Endothelial cell of umbilical vein (primary cell): Measurements from ENCODE around the gene GHRH. TPM values are rescaled to one million over a fixed set of nuclear protein-coding genes. Genes with fewer than 3 reads are reported as not detected.

Experiments
- BruUV-seq: library from RNA; stranded (reverse); fragments of 400-500 nt; replicated peaks from 2 replicates; lab custom pipeline; 2021; lab: Mats Ljungman, UMichigan
- CTCF ChIA-PET: fragments of 300-600, 350-600 bp; sonication (Branson Sonifier 250); formaldehyde crosslinking; loops from one replicate; lab custom pipeline; 2021; ENCODE audit warnings: antibody characterized with exemption, inconsistent platforms; lab: Charles Lee
- POLR2A ChIA-PET: fragments of 300-600, 350-600 bp; sonication (Branson Sonifier 250); formaldehyde crosslinking; loops from one replicate; lab custom pipeline; 2021; ENCODE audit warnings: antibody characterized with exemption, inconsistent platforms; lab: Charles Lee
- DNase-seq: peaks from one replicate; pipeline ENCODE4 v3.0.0-alpha.2; 2011; ENCODE audit warnings: low read depth, low spot score
- FAIRE-seq: peaks from 2 replicates; lab custom pipeline; 2011; peaks lifted over from hg19 to GRCh38; lab: Jason Lieb, UNC
- H2AFZ ChIP-seq: 2 replicates; pipeline ENCODE4 v1.6.0; 2012; ENCODE audit warnings: low read depth, low read length, control low read depth, inconsistent platforms
- H3K27ac ChIP-seq: 2 replicates; pipeline ENCODE4 v1.5.1; 2011; ENCODE audit warnings: low read depth, mild to moderate bottlenecking, control low read depth, low read length, moderate library complexity; ENCODE audit not compliant: insufficient read depth
- H3K27me3 ChIP-seq, 2 experiments: 2 replicates each; pipeline versions ENCODE4 v1.6.0 to v1.6.1; 2011; ENCODE audit warnings: low read length in 2 of 2, mixed read lengths in 1 of 2; ENCODE audit not compliant: control insufficient read depth in 2 of 2, insufficient read depth in 2 of 2
- H3K36me3 ChIP-seq, 2 experiments: 2 replicates in 1 of 2; 3 replicates in 1 of 2; pipeline ENCODE4 v1.5.1; 2011; ENCODE audit warnings: low read length in 2 of 2, mild to moderate bottlenecking in 1 of 2, moderate library complexity in 1 of 2; ENCODE audit not compliant: control insufficient read depth in 2 of 2, insufficient read depth in 2 of 2; ENCODE audit errors: extremely low read depth in 1 of 2
- H3K4me1 ChIP-seq: 3 replicates; pipeline ENCODE4 v1.5.1; 2011; ENCODE audit warnings: mild to moderate bottlenecking, low read length; ENCODE audit not compliant: control insufficient read depth, insufficient read depth; ENCODE audit errors: extremely low read depth
- H3K4me2 ChIP-seq: 2 replicates; pipeline ENCODE4 v1.6.1; 2011; ENCODE audit warnings: low read length, control low read depth, mixed read lengths; ENCODE audit not compliant: insufficient read depth
- H3K4me3 ChIP-seq, 3 experiments: fragments of 200-600 bp in 1 of 3; sonication (generic), shearing (Covaris generic) in 1 of 3; replicated peaks in 1 of 3; 2 replicates each; pipeline ENCODE4 v1.5.1; 2011 to 2016; ENCODE audit warnings: control low read depth in 3 of 3, low read length in 3 of 3, mild to moderate bottlenecking in 2 of 3, inconsistent platforms in 1 of 3, low read depth in 1 of 3, moderate library complexity in 1 of 3; ENCODE audit not compliant: insufficient read depth in 1 of 3
- H3K79me2 ChIP-seq: 2 replicates; pipeline ENCODE4 v1.6.0; 2012; ENCODE audit warnings: low read length, inconsistent platforms; ENCODE audit not compliant: control insufficient read depth, insufficient read depth
- H3K9ac ChIP-seq: replicated peaks from 2 replicates; pipeline ENCODE3; 2011; ENCODE audit warnings: low read length, control low read depth; ENCODE audit not compliant: insufficient read depth; ENCODE audit errors: extremely low read depth
- H3K9me1 ChIP-seq: replicated peaks from 3 replicates; pipeline ENCODE4 v1.6.0; 2011; ENCODE audit warnings: mild to moderate bottlenecking, low read length; ENCODE audit not compliant: control insufficient read depth, insufficient read depth; ENCODE audit errors: extremely low read depth
- H3K9me3 ChIP-seq: replicated peaks from 2 replicates; pipeline ENCODE4 v1.5.1; 2012; ENCODE audit warnings: low read length, inconsistent platforms; ENCODE audit not compliant: control insufficient read depth, insufficient read depth
- H4K20me1 ChIP-seq: replicated peaks from 2 replicates; pipeline ENCODE3; 2011; ENCODE audit warnings: mild to moderate bottlenecking, low read length; ENCODE audit not compliant: control insufficient read depth, insufficient read depth; ENCODE audit errors: extremely low read depth
- CTCF ChIP-seq, 2 donors: IDR thresholded peaks; 1 replicate in 1 of 2; 2 replicates in 1 of 2; pipeline ENCODE4 v1.5.1; 2011; ENCODE audit warnings: low read length in 2 of 2, mild to moderate bottlenecking in 2 of 2, moderate library complexity in 2 of 2, control low read depth in 1 of 2, inconsistent platforms in 1 of 2, low read depth in 1 of 2; ENCODE audit not compliant: insufficient read depth in 1 of 2; ENCODE audit errors: extremely low read depth in 1 of 2
- EZH2 ChIP-seq: IDR thresholded peaks from 2 replicates; pipeline ENCODE4 v1.6.1; 2012; ENCODE audit warnings: borderline replicate concordance, low read depth, mild to moderate bottlenecking, moderate library complexity, low read length, inconsistent platforms; ENCODE audit not compliant: severe bottlenecking
- FOS ChIP-seq: IDR thresholded peaks from 2 replicates; pipeline ENCODE4 v1.6.1; 2011; ENCODE audit warnings: mild to moderate bottlenecking, low read length, moderate library complexity, borderline replicate concordance; ENCODE audit not compliant: insufficient read depth
- POLR2AphosphoS5 ChIP-seq: IDR thresholded peaks from 2 replicates; pipeline ENCODE4 v1.6.1; 2012; ENCODE audit warnings: low read depth, mild to moderate bottlenecking, control low read depth, low read length, moderate library complexity; ENCODE audit not compliant: insufficient read depth
- dilution Hi-C: fragments of 300-500 bp; cut with MboI; formaldehyde crosslinking; loops from one replicate; pipeline ENCODE4 v1.15.0; 2019; ENCODE audit warnings: low sequenced_read_pairs; ENCODE audit not compliant: extremely low pct_ligation_motif_present
- intact Hi-C: fragments of 100-400 bp; cut with micrococcal nuclease; formaldehyde crosslinking; loops from one replicate; pipeline ENCODE4 v1.10.0; 2022
- polyA plus RNA-seq, 4 experiments: library from polyadenylated mRNA; depleted of rRNA in 3 of 4; stranded (reverse) in 3 of 4; unstranded in 1 of 4; fragments of >200 nt; gene quantifications; 2 replicates each; pipeline versions ENCODE4 v1.2.1 to v1.2.3, GENCODE V29; 2011 to 2012; ENCODE audit warnings: missing spikeins in 1 of 4
- total RNA-seq: library from RNA; stranded (reverse); gene quantifications from 2 replicates; pipeline ENCODE4 v1.2.3, GENCODE V29; 2021

Gene GHRH
- total and polyA plus RNA-seq, 2 donors (not counting 3 experiments of a cell fraction or from before 2014, with no cell fraction given): not detected

GRCh38 chr20:37284691-37285161 is 23.1 kb upstream of the GHRH start:
- Histone ChIP-seq H3K79me2 (peaks cover 2% of the 10 kb centered on the region), H3K27ac (no peak overlapping the region), H2AFZ (no peak overlapping the region), H3K36me3 (no peaks in the 10 kb centered on the region), H4K20me1 (no peaks in the 10 kb centered on the region), H3K9ac (no peak overlapping the region), H3K4me2 (no peak overlapping the region), H3K4me3 (no peak overlapping the region), H3K9me3 (no peaks in the 10 kb centered on the region), H3K9me1 (no peaks in the 10 kb centered on the region), H3K27me3 (peaks cover 0 to 10% of the 10 kb centered on the region in 2 experiments), H3K4me1 (no peaks in the 10 kb centered on the region)
- no TSS peak for BruUV-seq
- intact Hi-C loops: no loop called here
- dilution Hi-C loops: no loop called here
- ChIA-PET CTCF (interaction anchor here (0.8 to 1.0 kb wide), 2 partner anchors 8 to 25 kb away, joined by 3 to 4 read pairs; no protein-coding TSS in a partner anchor), POLR2A (no interaction called here)
- TF ChIP-seq POLR2AphosphoS5 (no peak), FOS (no peak)
- FAIRE-seq (no peak), DNase-seq (no peak)

- BruUV-seq: no TSS peak
- Histone ChIP-seq H3K9me3 (no peaks in the 10 kb centered on the region), H3K9ac (no peak overlapping the region), H3K79me2 (no peaks in the 10 kb centered on the region), H3K4me2 (no peak overlapping the region), H3K9me1 (no peaks in the 10 kb centered on the region), H3K4me3 (no peak overlapping the region), H3K4me1 (no peaks in the 10 kb centered on the region), H4K20me1 (no peaks in the 10 kb centered on the region), H2AFZ (no peak overlapping the region), H3K27me3 (peaks cover 0 to 10% of the 10 kb centered on the region in 2 experiments), H3K27ac (no peak overlapping the region), H3K36me3 (no peaks in the 10 kb centered on the region)
- ChIA-PET CTCF (interaction anchor here (1.0 to 2.0 kb wide), 2 partner anchors 13 to 24 kb away, joined by 3 to 13 read pairs; no protein-coding TSS in a partner anchor), POLR2A (no interaction called here)
- dilution Hi-C loops (no loop called here), intact Hi-C loops (no loop called here)
- TF ChIP-seq EZH2 (no peak), CTCF (IDR thresholded peaks at IDR 0.05; ENCODE audit: extremely low read depth in 1 of 2, insufficient read depth in 1 of 2, low read depth in 1 of 2, low read length in 2 of 2) (no peak)
- FAIRE-seq (no peak), DNase-seq (no peak)
Observed at GRCh38 chr20:37283530-37284195, 22.0 kb upstream of the GHRH start.
